A673 (cell line): ENCODE results near the gene NVL. TPM values are rescaled to one million over a fixed set of nuclear protein-coding genes. Genes with fewer than 3 reads are reported as not detected.

Experiments used
- BruUV-seq: library from RNA; stranded (reverse); fragments of 400-500 nt; replicated peaks from 2 replicates; lab custom pipeline; 2021; lab: Mats Ljungman, UMichigan
- CTCF ChIA-PET: fragments of 300-600 bp; sonication (Branson Sonifier 250); formaldehyde crosslinking; loops from one replicate; lab custom pipeline; 2022; ENCODE audit warnings: antibody characterized with exemption; lab: Charles Lee
- POLR2A ChIA-PET: fragments of 300-600 bp; sonication (Branson Sonifier 250); formaldehyde crosslinking; loops from one replicate; lab custom pipeline; 2022; ENCODE audit warnings: antibody characterized with exemption; ENCODE audit not compliant: low non-redundant PET; lab: Charles Lee
- DNase-seq: peaks from one replicate; pipeline ENCODE4 v3.0.0-alpha.2; 2015; ENCODE audit warnings: low spot score
- H3K27ac ChIP-seq: fragments of 200-600 bp; sonication (generic); 2 replicates; pipeline ENCODE4 v1.5.1; 2016; ENCODE audit warnings: mixed run types, low read depth, mild to moderate bottlenecking, mixed read lengths, antibody characterized with exemption, low read length; ENCODE audit not compliant: poor library complexity, severe bottlenecking
- H3K27me3 ChIP-seq: fragments of 200-600 bp; sonication (generic); replicated peaks from 2 replicates; pipeline ENCODE4 v1.6.1; 2017; ENCODE audit warnings: mixed run types, low read depth, mild to moderate bottlenecking, mixed read lengths, antibody characterized with exemption, low read length; ENCODE audit not compliant: insufficient read depth, poor library complexity
- H3K36me3 ChIP-seq: fragments of 200-600 bp; sonication (generic); 2 replicates; pipeline ENCODE4 v1.6.1; 2016; ENCODE audit warnings: mixed run types, mild to moderate bottlenecking, mixed read lengths, antibody characterized with exemption, low read length; ENCODE audit not compliant: insufficient read depth, poor library complexity, severe bottlenecking
- H3K4me1 ChIP-seq: fragments of 200-600 bp; sonication (generic); 2 replicates; pipeline ENCODE4 v1.6.1; 2017; ENCODE audit warnings: mixed run types, mild to moderate bottlenecking, mixed read lengths, antibody characterized with exemption, low read length; ENCODE audit not compliant: insufficient read depth, poor library complexity, severe bottlenecking
- H3K4me3 ChIP-seq: fragments of 200-600 bp; sonication (generic); 2 replicates; pipeline ENCODE4 v1.5.1; 2016; ENCODE audit warnings: low read depth, mixed run types, mild to moderate bottlenecking, mixed read lengths, low read length; ENCODE audit not compliant: poor library complexity, severe bottlenecking
- H3K9me3 ChIP-seq: fragments of 200-600 bp; sonication (generic); 2 replicates; pipeline ENCODE4 v1.6.1; 2016; ENCODE audit warnings: mixed run types, low read depth, mild to moderate bottlenecking, mixed read lengths, antibody characterized with exemption, low read length; ENCODE audit not compliant: poor library complexity, severe bottlenecking
- EZH2 ChIP-seq: fragments of 200-600 bp; sonication (generic); IDR thresholded peaks from 2 replicates; pipeline ENCODE4 v1.6.1; 2017; ENCODE audit warnings: borderline replicate concordance, low read depth, mild to moderate bottlenecking, mixed read lengths, antibody characterized with exemption, low read length; ENCODE audit not compliant: poor library complexity, severe bottlenecking
- intact Hi-C: fragments of 100-400 bp; cut with micrococcal nuclease; formaldehyde crosslinking; loops from one replicate; pipeline ENCODE4 v1.10.0; 2022; ENCODE audit not compliant: unreplicated experiment
- total RNA-seq: library from RNA; stranded (reverse); gene quantifications from 2 replicates; pipeline ENCODE4 v1.2.3, GENCODE V29; 2021
- TF ChIP-seq, protein P1 (sequence below): fragments of 300-800, 200-600 bp; sonication (generic); conservative IDR thresholded peaks from 2 replicates; pipeline ENCODE4 v1.5.1; 2017; ENCODE audit warnings: low read depth, mild to moderate bottlenecking, antibody characterized with exemption, low read length, moderate library complexity, mixed read lengths

NVL gene
- total RNA-seq, 1 experiment from 2014 or later, result 54.8 TPM

DNA sequence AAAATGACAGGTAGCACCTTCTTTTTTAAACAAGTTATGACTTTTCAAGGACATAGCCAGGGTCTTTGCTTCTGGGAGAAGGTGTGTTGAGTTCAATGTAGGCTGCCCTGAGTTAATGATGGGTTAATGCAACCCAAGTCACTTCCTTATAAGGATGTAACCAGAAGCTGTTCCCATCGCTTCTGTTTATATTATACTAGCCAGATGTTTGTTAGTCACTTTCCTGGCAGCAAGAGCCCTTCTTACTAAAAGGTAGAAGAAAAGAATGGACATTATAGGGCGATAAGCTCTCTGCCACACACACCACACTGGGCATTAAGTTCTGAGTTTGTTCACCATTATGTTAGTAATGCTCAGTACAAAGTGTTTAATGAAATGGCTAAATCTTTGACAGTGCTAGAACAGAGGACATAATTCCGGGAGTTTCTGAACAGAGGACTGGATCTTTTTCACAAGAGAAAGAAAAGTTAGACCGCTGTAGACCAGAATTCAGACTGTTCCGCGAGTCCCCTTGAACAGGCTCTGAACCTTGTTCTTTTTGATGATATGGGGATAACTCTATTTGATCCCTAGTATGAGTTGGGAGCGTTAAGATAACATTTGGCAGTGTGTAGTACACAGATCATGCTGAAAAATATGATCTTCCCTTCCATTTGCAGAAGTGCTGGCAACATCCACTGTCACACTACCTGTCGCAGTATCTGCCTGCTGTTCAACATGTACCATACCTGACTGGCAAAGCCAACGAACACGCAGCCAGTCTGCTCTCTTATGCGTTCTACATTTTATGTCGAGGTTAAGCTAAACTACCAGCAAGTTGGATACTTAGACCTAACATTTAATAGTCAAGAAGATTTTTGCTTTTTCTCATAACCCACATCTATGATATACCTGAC is 105.9 kb downstream of the NVL start:
- intact Hi-C loops, result no loop called here
- ChIA-PET CTCF (no interaction called here), POLR2A (no interaction called here)
- no peak for DNase-seq
- TF ChIP-seq, protein P1, sequence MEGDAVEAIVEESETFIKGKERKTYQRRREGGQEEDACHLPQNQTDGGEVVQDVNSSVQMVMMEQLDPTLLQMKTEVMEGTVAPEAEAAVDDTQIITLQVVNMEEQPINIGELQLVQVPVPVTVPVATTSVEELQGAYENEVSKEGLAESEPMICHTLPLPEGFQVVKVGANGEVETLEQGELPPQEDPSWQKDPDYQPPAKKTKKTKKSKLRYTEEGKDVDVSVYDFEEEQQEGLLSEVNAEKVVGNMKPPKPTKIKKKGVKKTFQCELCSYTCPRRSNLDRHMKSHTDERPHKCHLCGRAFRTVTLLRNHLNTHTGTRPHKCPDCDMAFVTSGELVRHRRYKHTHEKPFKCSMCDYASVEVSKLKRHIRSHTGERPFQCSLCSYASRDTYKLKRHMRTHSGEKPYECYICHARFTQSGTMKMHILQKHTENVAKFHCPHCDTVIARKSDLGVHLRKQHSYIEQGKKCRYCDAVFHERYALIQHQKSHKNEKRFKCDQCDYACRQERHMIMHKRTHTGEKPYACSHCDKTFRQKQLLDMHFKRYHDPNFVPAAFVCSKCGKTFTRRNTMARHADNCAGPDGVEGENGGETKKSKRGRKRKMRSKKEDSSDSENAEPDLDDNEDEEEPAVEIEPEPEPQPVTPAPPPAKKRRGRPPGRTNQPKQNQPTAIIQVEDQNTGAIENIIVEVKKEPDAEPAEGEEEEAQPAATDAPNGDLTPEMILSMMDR, result no peak
- TF ChIP-seq EZH2, result no peak
- no peak overlapping the region for H3K27ac ChIP-seq
- H3K36me3 ChIP-seq, result peaks cover 4% of the 10 kb centered on the region
- H3K4me3 ChIP-seq, result no peak overlapping the region
- peaks cover 3% of the 10 kb centered on the region for H3K4me1 ChIP-seq
- H3K27me3 ChIP-seq, result no peaks in the 10 kb centered on the region
- no TSS peak for BruUV-seq
- no peaks in the 10 kb centered on the region for H3K9me3 ChIP-seq

DNA sequence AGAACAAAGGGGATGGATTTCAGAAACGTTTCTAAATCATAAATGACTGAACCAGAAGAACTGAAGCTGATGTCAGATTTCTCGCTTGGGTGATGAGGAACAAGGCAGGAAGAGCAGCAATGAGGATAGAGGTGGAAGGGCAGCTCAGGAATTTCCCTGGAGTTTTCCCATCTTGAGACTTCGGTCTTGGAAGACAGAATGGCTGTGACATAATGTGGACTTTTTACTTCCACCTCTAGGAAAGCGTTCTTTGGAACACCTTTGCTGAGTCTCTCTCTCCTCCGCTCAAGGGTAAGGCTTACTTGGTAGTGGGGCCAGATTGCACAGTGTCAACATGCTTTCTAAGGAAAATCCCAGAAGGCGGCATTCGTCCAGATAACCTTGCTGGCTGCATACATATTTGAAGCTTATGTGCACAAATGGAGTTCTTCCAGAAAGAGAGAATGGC is 110.3 kb downstream of the NVL start:
- BruUV-seq, result no TSS peak
- TF ChIP-seq, protein P1, result no peak
- no peak for TF ChIP-seq EZH2
- DNase-seq, result no peak
- no peak overlapping the region for H3K27ac ChIP-seq
- H3K36me3 ChIP-seq, result no peaks in the 10 kb centered on the region
- ChIA-PET CTCF (no interaction called here), POLR2A (no interaction called here)
- H3K9me3 ChIP-seq, result no peaks in the 10 kb centered on the region
- peaks cover 14% of the 10 kb centered on the region for H3K4me1 ChIP-seq
- H3K27me3 ChIP-seq, result no peaks in the 10 kb centered on the region
- no peak overlapping the region for H3K4me3 ChIP-seq
- intact Hi-C loops, result no loop called here

DNA sequence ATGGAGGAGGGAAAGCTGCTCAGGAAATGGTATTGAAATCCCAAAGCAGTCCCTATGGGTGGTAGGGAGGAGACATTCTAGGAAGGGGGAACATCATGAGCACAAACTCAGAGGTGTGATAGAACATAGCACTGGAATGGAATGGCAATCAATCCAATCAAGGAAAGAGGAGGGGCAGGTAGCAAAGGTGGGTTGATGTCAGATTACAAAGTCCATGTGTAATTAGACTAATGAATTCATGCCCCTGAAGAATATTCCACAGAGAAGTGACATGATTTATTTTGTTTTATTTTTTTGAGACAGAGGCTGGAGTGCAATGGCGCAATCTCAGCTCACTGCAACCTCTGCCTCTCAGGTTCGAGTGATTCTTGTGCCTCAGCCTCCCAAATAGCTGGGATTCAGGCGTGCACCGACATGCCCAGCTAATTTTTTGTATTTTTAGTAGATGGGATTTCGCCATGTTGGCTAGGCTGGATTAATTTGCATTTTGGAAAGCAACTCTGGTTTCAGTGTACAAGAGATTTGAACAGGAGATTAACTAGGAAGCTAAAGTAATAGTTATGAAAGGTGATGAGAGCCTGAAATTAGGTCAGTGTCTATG is 110.9 kb downstream of the NVL start:
- BruUV-seq, result no TSS peak
- Histone ChIP-seq H3K27ac (no peak overlapping the region), H3K36me3 (no peaks in the 10 kb centered on the region), H3K9me3 (no peaks in the 10 kb centered on the region), H3K4me3 (no peak overlapping the region), H3K27me3 (no peaks in the 10 kb centered on the region), H3K4me1 (peaks cover 14% of the 10 kb centered on the region)
- POLR2A ChIA-PET, result no interaction called here
- TF ChIP-seq EZH2, result no peak
- TF ChIP-seq, protein P1, result no peak
- intact Hi-C loops, result no loop called here
- CTCF ChIA-PET, result no interaction called here
- DNase-seq, result no peak
